Measurements from ENCODE around the gene ZBTB38. TPM values are rescaled to one million over a fixed set of nuclear protein-coding genes. Genes with fewer than 3 reads are reported as not detected.

The ZBTB38 gene
- total RNA-seq, 1 donor = 326 TPM

GRCh38 chr3:141410846-141411245 is 42.5 kb downstream of the ZBTB38 start:
- no peak for TF ChIP-seq CTCF (IDR thresholded peaks at IDR 0.05; ENCODE audit: insufficient read depth, low read depth, low read length)
- no peak for DNase-seq (ENCODE audit: low read depth)
- H3K4me3 ChIP-seq (ENCODE audit: low read depth, low read length) = no peak overlapping the region

GRCh38 chr3:141411251-141411771 is 43.0 kb downstream of the ZBTB38 start:
- peak; percentile 83 for DNase-seq (ENCODE audit: low read depth)
- H3K4me3 ChIP-seq (ENCODE audit: low read depth, low read length) = no peak overlapping the region
- no peak for TF ChIP-seq CTCF (IDR thresholded peaks at IDR 0.05; ENCODE audit: insufficient read depth, low read depth, low read length)

GRCh38 chr3:141412087-141412935 is 44.0 kb downstream of the ZBTB38 start:
- peak overlapping the region; percentile 26 for H3K4me3 ChIP-seq (ENCODE audit: low read depth, low read length)
- DNase-seq (ENCODE audit: low read depth) = peak; percentile 99
- no peak for TF ChIP-seq CTCF (IDR thresholded peaks at IDR 0.05; ENCODE audit: insufficient read depth, low read depth, low read length)

- peak; percentile 91 for DNase-seq (ENCODE audit: low read depth)
- no peak overlapping the region for H3K4me3 ChIP-seq (ENCODE audit: low read depth, low read length)
- TF ChIP-seq CTCF (IDR thresholded peaks at IDR 0.05; ENCODE audit: insufficient read depth, low read depth, low read length) = peak; percentile 14
Observed at GRCh38 chr3:141412936-141413354, 44.6 kb downstream of the ZBTB38 start.

- TF ChIP-seq CTCF (IDR thresholded peaks at IDR 0.05; ENCODE audit: insufficient read depth, low read depth, low read length) = no peak
- DNase-seq (ENCODE audit: low read depth) = peak; percentile 52
- H3K4me3 ChIP-seq (ENCODE audit: low read depth, low read length) = no peak overlapping the region
Observed at GRCh38 chr3:141413391-141413790, 45.1 kb downstream of the ZBTB38 start.

GRCh38 chr3:141413801-141414689 is 45.7 kb downstream of the ZBTB38 start:
- TF ChIP-seq CTCF (IDR thresholded peaks at IDR 0.05; ENCODE audit: insufficient read depth, low read depth, low read length) = no peak
- H3K4me3 ChIP-seq (ENCODE audit: low read depth, low read length) = no peak overlapping the region
- peak; percentile 65 for DNase-seq (ENCODE audit: low read depth)

Data from fibroblast of villous mesenchyme (primary cell).